ENCODE data around the gene SUSD5.

DNA sequence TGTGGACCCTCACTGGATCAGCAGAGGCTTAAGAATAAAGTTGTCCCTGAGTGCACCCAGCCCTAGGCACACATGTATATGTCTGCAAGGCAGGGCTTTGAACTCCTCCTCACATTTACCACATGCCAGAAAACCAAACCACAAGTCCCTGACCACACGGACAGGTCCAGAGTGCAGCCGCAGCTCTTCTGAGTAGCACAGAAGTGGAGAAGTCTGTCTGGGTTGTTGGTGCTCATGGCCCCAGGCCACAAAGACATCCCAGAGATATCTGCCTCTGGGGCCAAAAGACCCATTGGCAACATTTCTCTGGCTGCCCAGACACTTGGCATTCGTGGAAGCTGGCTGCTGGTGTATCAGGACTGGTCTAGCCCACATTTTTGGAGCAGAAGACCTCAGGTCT is 17.4 kb downstream of the SUSD5 start:
- no peak for TF ChIP-seq CTCF (IDR thresholded peaks at IDR 0.05)
- TF ChIP-seq POLR2A (IDR thresholded peaks at IDR 0.05) = no peak

Data from uterus (tissue), 2 donors.